Transverse colon (tissue), 4 donors: ENCODE data around the gene HPCAL1.

Experiments used
- CTCF ChIP-seq, 5 experiments: fragments of 200-600 bp in 3 of 5; fragments of 450-650 bp in 2 of 5; sonication (generic) in 3 of 5; IDR thresholded peaks; 1 replicate in 2 of 5; 2 replicates in 3 of 5; pipeline ENCODE4 v1.5.1; 2016 to 2017; ENCODE audit warnings: antibody characterized with exemption in 5 of 5, inconsistent platforms in 3 of 5, mild to moderate bottlenecking in 2 of 5, moderate library complexity in 1 of 5
- EP300 ChIP-seq: sonication (generic); formaldehyde crosslinking; IDR thresholded peaks from one replicate; pipeline ENCODE4 v1.6.1; 2017; ENCODE audit warnings: antibody characterized with exemption, low read depth
- POLR2A ChIP-seq: fragments of 450-650 bp; IDR thresholded peaks from one replicate; pipeline ENCODE4 v1.6.1; 2016; ENCODE audit warnings: antibody characterized with exemption, mild to moderate bottlenecking, moderate library complexity
- POLR2AphosphoS5 ChIP-seq, 3 donors: sonication (generic); formaldehyde crosslinking; IDR thresholded peaks; one replicate each; pipeline ENCODE4 v1.6.1; 2016; ENCODE audit warnings: antibody characterized with exemption in 3 of 3

- TF ChIP-seq CTCF (IDR thresholded peaks at IDR 0.05) (no peak), POLR2AphosphoS5 (IDR thresholded peaks at IDR 0.05) (no peak), POLR2A (no peak), EP300 (no peak)
These were observed 53.1 kb downstream of the HPCAL1 start for GRCh38 chr2:10355471-10356438.
